H1 (cell line): ENCODE data around the gene NEU4. TPM values are rescaled to one million over a fixed set of nuclear protein-coding genes. Genes with fewer than 3 reads are reported as not detected.

Experiments
- BRCA1 ChIP-seq: IDR thresholded peaks from 2 replicates; pipeline ENCODE4 v1.6.1; 2012; ENCODE audit warnings: low read depth, low read length, improper control_type of control experiment
- HDAC2 ChIP-seq, 2 experiments: fragments of 300-600 bp in 1 of 2; sonication (generic) in 1 of 2; IDR thresholded peaks; 2 replicates each; pipeline ENCODE4 v1.6.1; 2011 to 2012; ENCODE audit warnings: low read depth in 2 of 2, low read length in 2 of 2, mild to moderate bottlenecking in 2 of 2, moderate library complexity in 2 of 2, borderline replicate concordance in 1 of 2, inconsistent platforms in 1 of 2
- JUN ChIP-seq: IDR thresholded peaks from 2 replicates; pipeline ENCODE4 v1.6.1; 2011; ENCODE audit warnings: low read depth, mild to moderate bottlenecking, improper control_type of control experiment, low read length
- SRF ChIP-seq: IDR thresholded peaks from 2 replicates; pipeline ENCODE4 v1.6.1; 2011; ENCODE audit warnings: mild to moderate bottlenecking, low read depth, low read length, moderate library complexity
- polyA plus RNA-seq, 7 experiments: library from polyadenylated mRNA; depleted of rRNA in 3 of 7; stranded (reverse) in 5 of 7; unstranded in 2 of 7; fragments of >200 nt in 5 of 7; fragments of 200-250 nt in 2 of 7; gene quantifications; 1 replicate in 5 of 7; 2 replicates in 1 of 7; 4 replicates in 1 of 7; pipeline versions ENCODE4 v1.2.1 to v1.2.3, GENCODE V29; 2011 to 2013; ENCODE audit warnings: missing spikeins in 2 of 7, mixed read lengths in 2 of 7
- total RNA-seq: library from RNA; stranded (reverse); fragmentation: NEBNext Ultra II Directional; extraction: Animal tissue kit (Norgen Biotek cat#: 25700); gene quantifications from 2 replicates; pipeline ENCODE4 v1.2.1, GENCODE V29; 2021
- TF ChIP-seq, protein P1 (sequence below), 3 experiments: IDR thresholded peaks; 1 replicate in 2 of 3; 2 replicates in 1 of 3; pipeline versions ENCODE4 v1.5.1 to v1.6.1; 2011; ENCODE audit warnings: low read length in 3 of 3, mild to moderate bottlenecking in 3 of 3, inconsistent platforms in 2 of 3, low read depth in 1 of 3, moderate library complexity in 1 of 3; ENCODE audit not compliant: insufficient read depth in 1 of 3; ENCODE audit errors: control extremely low read depth in 1 of 3
- TF ChIP-seq, protein P2 (sequence below): fragments of 300-600 bp; sonication (generic); IDR thresholded peaks from 2 replicates; pipeline ENCODE4 v1.7.1; 2012; ENCODE audit warnings: low read length, moderate library complexity, mild to moderate bottlenecking, inconsistent platforms; ENCODE audit not compliant: insufficient replicate concordance

NEU4 gene
- total and polyA plus RNA-seq, 2 of the 8 experiments (the other 6 are each of a cell fraction or from before 2014, with no cell fraction given) = 0.32 to 0.50 TPM

DNA sequence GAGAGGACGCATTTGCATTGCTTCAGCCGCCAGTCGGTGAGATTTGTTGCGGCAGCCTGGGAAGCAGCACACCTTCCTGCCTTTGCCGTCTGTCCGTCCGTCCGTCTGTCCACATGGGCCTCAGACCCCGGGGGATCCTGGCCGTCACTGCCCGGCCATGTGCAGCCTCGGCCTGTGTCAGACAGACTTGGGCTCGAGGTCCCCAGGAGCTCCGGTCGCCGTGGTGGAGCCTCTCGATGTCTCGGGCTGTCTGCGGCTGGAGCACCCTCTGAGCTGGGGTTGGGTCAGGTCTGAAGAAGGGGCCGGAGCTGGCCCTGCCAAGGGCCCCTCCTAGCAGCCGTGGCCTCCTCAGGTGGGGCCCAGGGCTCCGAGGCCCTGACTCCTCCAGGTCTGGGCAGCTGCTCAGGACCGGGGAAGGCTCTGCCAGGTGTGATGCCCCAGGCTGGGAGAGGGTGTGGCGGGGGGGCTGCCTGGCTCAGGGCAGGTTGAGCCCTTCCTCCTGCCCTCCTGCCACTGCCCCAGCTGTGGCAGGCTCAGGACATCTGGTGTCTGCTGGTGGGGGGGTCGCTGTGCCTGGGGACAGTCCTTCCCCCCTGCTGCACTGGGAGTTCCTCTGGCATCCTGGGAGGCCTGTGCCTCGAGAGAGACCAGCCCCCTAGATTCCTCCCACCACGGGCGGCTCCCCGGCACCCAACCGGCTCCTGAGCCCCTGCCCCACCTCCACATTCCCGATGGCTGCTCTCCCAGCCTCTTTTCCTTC lies 11.8 kb downstream of the NEU4 start (continued):
- TF ChIP-seq, protein P1, sequence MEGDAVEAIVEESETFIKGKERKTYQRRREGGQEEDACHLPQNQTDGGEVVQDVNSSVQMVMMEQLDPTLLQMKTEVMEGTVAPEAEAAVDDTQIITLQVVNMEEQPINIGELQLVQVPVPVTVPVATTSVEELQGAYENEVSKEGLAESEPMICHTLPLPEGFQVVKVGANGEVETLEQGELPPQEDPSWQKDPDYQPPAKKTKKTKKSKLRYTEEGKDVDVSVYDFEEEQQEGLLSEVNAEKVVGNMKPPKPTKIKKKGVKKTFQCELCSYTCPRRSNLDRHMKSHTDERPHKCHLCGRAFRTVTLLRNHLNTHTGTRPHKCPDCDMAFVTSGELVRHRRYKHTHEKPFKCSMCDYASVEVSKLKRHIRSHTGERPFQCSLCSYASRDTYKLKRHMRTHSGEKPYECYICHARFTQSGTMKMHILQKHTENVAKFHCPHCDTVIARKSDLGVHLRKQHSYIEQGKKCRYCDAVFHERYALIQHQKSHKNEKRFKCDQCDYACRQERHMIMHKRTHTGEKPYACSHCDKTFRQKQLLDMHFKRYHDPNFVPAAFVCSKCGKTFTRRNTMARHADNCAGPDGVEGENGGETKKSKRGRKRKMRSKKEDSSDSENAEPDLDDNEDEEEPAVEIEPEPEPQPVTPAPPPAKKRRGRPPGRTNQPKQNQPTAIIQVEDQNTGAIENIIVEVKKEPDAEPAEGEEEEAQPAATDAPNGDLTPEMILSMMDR (IDR thresholded peaks at IDR 0.05; ENCODE audit: control extremely low read depth in 1 of 3, insufficient read depth in 1 of 3, low read depth in 1 of 3, low read length in 3 of 3) = no peak
- TF ChIP-seq SRF (no peak), JUN (no peak), HDAC2 (IDR thresholded peaks at IDR 0.05; ENCODE audit: borderline replicate concordance in 1 of 2, low read depth in 2 of 2, low read length in 2 of 2) (no peak), BRCA1 (no peak)
- TF ChIP-seq, protein P2, sequence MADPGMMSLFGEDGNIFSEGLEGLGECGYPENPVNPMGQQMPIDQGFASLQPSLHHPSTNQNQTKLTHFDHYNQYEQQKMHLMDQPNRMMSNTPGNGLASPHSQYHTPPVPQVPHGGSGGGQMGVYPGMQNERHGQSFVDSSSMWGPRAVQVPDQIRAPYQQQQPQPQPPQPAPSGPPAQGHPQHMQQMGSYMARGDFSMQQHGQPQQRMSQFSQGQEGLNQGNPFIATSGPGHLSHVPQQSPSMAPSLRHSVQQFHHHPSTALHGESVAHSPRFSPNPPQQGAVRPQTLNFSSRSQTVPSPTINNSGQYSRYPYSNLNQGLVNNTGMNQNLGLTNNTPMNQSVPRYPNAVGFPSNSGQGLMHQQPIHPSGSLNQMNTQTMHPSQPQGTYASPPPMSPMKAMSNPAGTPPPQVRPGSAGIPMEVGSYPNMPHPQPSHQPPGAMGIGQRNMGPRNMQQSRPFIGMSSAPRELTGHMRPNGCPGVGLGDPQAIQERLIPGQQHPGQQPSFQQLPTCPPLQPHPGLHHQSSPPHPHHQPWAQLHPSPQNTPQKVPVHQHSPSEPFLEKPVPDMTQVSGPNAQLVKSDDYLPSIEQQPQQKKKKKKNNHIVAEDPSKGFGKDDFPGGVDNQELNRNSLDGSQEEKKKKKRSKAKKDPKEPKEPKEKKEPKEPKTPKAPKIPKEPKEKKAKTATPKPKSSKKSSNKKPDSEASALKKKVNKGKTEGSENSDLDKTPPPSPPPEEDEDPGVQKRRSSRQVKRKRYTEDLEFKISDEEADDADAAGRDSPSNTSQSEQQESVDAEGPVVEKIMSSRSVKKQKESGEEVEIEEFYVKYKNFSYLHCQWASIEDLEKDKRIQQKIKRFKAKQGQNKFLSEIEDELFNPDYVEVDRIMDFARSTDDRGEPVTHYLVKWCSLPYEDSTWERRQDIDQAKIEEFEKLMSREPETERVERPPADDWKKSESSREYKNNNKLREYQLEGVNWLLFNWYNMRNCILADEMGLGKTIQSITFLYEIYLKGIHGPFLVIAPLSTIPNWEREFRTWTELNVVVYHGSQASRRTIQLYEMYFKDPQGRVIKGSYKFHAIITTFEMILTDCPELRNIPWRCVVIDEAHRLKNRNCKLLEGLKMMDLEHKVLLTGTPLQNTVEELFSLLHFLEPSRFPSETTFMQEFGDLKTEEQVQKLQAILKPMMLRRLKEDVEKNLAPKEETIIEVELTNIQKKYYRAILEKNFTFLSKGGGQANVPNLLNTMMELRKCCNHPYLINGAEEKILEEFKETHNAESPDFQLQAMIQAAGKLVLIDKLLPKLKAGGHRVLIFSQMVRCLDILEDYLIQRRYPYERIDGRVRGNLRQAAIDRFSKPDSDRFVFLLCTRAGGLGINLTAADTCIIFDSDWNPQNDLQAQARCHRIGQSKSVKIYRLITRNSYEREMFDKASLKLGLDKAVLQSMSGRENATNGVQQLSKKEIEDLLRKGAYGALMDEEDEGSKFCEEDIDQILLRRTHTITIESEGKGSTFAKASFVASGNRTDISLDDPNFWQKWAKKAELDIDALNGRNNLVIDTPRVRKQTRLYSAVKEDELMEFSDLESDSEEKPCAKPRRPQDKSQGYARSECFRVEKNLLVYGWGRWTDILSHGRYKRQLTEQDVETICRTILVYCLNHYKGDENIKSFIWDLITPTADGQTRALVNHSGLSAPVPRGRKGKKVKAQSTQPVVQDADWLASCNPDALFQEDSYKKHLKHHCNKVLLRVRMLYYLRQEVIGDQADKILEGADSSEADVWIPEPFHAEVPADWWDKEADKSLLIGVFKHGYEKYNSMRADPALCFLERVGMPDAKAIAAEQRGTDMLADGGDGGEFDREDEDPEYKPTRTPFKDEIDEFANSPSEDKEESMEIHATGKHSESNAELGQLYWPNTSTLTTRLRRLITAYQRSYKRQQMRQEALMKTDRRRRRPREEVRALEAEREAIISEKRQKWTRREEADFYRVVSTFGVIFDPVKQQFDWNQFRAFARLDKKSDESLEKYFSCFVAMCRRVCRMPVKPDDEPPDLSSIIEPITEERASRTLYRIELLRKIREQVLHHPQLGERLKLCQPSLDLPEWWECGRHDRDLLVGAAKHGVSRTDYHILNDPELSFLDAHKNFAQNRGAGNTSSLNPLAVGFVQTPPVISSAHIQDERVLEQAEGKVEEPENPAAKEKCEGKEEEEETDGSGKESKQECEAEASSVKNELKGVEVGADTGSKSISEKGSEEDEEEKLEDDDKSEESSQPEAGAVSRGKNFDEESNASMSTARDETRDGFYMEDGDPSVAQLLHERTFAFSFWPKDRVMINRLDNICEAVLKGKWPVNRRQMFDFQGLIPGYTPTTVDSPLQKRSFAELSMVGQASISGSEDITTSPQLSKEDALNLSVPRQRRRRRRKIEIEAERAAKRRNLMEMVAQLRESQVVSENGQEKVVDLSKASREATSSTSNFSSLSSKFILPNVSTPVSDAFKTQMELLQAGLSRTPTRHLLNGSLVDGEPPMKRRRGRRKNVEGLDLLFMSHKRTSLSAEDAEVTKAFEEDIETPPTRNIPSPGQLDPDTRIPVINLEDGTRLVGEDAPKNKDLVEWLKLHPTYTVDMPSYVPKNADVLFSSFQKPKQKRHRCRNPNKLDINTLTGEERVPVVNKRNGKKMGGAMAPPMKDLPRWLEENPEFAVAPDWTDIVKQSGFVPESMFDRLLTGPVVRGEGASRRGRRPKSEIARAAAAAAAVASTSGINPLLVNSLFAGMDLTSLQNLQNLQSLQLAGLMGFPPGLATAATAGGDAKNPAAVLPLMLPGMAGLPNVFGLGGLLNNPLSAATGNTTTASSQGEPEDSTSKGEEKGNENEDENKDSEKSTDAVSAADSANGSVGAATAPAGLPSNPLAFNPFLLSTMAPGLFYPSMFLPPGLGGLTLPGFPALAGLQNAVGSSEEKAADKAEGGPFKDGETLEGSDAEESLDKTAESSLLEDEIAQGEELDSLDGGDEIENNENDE = no peak
